Stimulated activated CD8-positive, alpha-beta memory T cell treated with anti-CD3 and anti-CD28 coated beads, Interleukin-2, amount 100 ng/mL, for 48 hours (primary cell): ENCODE data around the gene FOXJ3.

ENCODE experiments used
- DNase-seq, 2 donors: peaks; one replicate each; pipeline ENCODE4 v3.0.0-alpha.2; 2020; ENCODE audit warnings: low read depth in 2 of 2

FOXJ3 gene

DNA sequence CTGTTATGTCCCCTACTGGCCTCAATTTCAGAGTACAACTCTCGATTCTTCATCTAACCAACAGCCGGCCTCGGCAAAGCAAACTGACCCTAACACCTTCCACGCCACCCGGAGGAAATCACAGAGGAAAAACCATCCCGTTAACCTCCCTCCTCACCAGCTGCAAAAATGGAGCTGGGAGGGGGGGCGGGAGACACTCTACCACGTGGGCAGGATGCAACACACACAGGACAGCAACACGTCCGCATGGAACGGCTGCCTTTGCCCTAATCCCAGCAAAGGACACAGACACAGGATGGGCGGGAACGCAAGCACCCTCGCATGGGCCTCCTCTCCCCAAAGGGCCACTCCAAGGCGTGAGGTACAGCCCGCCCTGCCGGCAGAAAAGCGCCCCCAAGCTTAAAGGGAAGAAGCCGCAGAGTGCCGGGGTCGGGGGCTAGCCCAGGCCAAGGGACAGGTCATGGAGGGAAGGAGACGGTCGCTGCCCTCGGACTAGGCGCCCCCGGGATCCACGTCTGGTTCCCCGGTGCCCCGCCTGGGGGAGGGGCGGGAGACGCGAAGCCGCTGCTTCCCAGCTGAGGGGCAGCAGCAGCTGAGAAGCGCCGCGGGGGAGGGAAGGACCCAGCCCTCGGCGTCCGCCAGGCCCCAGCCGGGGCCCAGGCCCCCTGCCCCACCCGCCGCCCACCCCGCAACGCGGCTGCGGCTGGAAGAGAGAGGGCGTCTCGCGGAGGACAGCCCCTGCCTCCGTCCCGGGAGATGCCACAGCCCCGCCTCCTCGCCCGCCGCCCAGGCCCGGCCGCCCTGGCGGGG lies 590 bp downstream of the FOXJ3 start:
- peak; percentile 10 to 31 for DNase-seq

DNA sequence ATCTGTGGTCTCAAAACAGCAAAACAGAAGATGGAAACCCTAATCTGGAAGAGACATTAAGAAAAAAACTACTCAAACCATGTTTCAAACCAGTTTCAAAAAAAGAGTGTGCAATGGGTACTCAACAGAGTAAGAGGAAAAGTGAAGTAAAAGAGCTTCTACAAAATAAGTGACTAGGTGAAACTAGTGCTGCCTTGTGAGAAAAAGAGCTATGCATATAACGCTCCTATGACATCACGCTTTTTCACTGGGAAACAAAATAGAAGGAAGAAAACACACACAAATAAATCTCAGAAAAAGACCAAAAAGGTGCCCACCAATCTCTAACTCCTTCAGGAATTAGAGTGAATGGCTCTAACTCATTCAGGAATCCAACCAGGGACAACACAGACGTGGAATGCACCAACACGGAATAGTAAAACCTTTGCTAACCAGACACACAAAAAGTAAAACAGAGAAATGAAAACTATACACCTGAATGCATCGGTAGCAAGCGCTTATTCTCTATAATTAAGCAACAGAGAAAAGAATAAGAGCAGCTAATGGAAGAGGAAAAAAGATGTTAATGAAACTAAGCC lies 1.3 kb downstream of the FOXJ3 start:
- DNase-seq = no peak

DNA sequence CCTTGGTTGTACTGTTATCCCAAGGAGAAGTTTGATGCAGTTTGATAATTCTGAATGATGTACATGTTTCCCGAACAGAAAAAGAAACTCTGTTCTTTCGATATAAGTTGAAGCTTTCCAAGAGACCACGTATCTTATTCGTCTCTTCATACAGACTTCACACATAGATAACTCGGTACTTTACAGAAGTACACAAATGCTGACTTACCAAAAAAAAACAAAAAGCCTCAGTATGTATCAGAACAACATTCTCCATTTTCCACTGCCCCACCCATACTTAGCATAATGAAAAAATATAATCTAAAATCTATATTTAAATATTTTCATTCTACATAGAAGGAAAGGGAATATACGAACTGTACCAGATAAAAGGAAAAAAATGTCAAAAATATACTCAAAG lies 2.2 kb downstream of the FOXJ3 start:
- DNase-seq = no peak

DNA sequence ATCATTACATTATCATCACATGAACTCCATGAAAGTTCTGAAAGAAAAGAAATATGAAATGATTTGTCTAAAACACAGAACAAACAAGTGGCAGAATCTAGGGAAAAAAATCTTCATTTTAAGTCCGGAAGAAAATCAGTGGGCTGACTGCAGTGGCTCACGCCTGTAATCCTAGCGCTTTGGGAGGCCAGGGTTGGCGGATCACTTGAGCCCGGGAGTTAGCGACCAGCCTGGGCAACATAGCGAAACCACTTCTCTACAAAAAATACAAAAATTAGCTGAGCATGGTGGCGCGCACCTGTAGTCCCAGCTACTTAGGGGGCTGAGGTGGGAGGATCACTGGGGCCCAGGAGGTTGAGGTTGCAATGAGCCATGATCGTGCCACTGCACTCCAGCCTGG lies 4.8 kb downstream of the FOXJ3 start:
- no peak for DNase-seq

DNA sequence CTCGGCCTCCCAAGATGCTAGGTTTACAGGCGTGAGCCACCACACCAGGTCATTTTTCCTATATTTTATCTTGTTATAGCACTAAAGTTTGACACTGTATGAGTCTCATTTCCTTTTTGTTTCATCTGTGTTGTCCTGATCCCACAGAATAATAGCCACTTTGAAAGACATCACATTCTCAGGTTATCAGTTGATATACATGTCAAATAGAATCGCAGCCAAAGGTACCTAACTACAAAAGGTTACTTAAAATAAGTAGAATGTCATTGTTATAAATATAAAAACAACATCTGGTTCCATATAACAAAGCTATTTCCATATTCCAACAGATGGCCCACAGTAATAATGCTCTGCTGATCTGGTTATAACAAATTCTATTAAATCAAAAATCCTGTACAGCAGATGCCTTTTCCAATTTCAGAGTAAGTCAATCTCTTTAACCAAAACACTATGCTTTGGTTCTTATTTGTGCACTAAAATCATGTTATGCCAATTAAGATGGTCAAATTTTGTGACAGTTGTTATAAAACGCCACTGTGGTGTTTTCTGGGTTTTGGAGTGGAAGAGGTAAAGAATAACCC lies 6.0 kb downstream of the FOXJ3 start:
- no peak for DNase-seq

DNA sequence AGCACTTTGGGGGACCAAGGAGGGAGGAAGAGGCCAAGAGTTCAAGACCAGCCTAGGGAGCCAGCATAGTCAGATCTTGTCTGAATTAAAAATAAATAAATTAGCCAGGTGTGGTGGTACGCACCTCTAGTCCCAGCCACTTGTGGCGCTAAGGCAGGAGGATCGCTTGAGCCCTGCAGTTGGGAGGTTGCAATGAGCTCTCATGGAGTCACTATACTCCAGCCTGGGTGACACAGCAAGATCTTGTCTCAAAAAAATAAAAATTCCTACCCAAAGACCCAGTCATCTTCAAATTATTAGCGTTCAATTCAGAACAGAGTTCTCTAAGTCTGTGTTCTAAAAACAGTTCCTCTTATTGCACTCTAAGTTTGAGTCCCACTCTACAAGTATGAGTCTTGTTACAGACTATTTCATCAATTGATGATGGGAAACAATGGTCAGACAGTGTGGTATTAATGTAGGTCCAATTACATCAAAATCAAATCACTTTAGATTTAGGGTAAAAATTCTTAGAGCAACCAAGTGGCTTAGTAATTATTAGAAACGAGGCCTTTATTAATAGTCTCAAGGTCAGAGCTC lies 6.9 kb downstream of the FOXJ3 start:
- no peak for DNase-seq

DNA sequence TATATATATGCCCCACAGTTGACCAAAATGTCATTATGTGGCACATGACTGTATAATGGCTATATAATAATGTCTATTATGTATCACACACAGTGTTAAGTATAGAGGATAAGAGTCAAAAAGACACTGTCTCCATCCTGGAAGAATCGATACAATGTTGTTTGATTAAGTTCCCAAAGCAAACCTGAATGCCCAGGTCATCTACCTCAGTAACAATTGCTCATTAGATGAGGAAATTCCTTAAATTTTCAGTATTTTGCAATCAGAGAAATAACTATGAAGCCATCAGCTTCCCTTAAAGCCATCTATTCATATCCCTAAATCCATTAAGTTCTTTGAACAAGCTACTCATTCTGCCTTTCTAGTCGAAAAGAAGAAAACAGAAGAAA lies 10.0 kb downstream of the FOXJ3 start:
- no peak for DNase-seq

DNA sequence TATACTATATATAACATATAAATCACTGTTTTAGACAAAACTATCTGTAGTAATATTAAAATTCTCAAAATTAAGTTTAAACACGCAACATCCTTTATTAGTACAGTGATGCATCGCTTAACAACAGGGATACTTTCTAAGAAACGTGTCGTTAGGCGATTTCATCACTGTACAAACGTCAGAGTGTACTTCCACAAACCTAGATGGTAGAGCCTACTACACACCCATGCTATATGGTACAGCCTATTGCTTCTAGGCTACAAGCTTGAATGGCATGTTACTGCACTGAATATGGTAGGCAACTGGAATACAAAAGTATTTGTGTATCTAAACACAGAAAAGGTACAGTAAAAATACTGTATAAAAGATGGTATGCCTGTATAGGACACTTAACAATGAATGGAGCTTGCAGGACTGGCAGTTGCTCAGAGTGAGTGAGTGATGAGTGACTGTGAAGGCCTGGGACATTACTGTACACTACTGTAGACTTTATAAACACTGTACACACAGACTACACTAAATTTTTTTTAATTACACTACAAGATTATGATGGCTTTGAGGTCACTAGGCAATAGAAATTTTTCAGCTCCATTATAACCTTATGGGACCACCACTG lies 10.5 kb downstream of the FOXJ3 start:
- no peak for DNase-seq

DNA sequence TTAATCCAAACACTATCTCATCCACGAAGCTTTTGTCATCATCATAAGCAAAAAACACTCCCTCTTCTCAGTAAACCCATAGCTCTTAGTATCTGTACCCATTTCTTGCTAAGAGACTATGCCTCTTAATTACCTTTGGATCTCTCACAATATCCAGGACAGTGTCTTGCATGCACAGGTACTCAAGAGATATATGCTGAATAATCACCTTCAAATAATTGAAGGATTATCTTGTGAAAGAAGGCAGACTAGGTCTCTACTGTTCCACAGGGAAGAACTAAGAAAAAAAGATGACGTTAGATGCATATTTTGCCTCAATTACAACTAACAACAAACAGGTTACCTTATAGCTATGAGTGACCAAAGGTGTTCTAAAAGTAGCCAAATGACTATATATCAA lies 11.5 kb downstream of the FOXJ3 start:
- no peak for DNase-seq

DNA sequence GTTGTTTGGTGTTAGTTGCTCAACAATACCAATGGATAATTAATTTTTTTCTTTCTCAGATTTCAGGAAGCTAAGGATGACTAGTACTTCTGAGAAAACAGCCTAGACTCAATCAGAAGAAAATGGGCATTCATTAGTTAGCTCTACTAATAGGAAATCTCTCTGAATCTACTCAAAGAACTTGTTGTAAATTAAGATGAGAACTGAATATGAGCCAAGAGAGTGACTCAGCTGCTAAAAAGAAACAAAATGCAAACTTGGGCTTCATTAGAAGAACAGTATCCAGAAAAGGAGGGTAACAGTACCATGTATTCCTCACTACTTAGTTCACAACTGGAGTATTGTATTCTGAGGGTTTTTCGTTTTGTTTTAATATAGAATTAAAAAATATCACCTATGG lies 12.5 kb downstream of the FOXJ3 start:
- no peak for DNase-seq

DNA sequence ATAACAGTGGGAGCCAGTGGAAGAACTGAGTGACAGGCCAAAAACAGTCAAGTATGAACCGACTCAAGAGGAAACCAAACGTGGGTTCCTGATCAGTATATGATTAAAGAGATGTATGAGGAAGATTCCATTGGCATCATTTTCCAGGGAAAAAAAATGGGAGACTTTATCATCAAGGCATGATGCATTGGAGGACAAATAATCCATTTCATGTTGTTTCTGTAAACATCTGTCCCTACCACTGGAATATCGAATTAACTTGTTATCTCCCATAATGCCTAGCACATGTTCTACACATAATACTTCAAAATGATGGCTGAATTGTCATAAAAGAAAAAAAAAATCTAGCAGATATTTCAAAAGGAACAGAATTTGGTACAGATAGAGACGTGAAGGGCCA lies 13.3 kb downstream of the FOXJ3 start:
- DNase-seq = no peak

DNA sequence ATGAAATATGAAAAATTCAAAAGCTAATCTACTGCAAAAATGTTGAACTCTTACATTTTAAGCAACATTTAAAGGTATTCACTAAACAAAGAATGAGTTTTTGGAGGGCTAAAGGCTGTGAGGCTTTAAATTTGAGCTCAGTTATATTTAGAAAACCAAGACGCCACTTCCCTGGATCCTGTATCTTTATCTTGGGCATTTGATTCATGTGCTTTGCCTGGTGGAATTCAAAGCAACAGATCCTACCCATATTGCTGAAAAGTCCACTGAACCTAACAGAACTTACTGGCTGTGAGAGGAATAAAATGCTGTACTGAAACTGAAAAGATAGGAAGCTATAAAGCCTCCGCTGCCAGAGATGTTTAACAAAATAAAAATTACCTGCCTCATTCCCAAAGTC lies 14.3 kb downstream of the FOXJ3 start:
- no peak for DNase-seq

DNA sequence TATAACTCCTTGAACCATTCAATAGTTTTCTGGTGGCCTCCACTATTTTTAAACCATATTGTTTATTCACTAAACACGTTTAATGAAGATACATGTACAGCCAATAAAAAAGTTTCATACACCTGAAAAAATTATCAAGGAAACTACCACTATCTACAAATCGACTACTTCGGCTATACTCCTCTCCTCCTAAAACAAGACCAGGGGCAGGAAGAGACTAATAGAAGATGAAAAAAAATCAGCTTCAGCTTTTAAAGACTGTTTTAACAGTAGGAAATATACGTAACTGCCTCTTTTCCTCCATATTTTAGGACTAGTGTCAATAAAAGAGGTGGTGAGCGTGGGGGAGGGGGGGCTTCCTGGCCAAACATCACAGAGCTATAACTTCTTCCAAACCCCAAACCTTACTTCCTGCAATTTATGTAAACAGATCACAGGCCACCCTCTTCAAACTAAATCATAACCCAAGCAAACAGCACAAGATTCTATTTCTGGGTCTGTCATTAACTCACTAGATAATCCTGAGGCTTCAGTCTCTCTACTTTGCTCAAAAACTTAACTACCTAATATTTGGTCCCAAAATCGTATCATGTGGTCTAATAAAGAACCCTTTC lies 15.1 kb downstream of the FOXJ3 start:
- no peak for DNase-seq

DNA sequence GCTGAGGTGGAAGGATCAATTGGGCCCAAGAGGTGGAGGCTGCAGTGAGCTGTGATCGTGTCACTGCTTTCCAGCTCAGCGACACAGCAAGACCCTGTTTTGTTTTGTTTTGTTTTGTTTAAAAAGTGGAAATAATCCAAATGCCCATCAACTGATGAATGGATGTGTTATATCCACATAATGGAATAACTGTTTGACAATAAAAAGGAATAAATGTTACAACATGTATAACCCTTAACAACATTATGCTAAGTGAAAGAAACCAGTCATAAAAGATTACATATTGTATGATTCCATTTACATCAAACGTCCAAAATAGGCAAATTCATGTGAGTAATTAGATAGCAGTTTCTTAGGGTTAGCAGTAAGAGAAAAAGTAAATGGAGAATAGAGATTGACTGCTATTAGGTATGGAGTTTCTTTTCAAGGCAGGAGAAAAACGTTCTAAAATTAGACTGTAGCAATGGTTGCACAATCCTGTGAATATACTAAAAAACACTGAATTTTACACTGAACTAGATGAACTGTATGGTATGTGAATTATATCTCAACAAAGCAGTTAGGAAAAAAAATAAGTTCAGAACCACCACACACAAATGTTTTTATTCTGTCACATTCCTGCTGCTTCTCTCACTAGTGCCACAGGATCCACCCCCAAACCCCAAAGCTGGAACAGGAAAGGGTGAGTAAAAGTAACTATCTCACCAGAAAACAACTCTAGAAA lies 15.7 kb downstream of the FOXJ3 start:
- no peak for DNase-seq

DNA sequence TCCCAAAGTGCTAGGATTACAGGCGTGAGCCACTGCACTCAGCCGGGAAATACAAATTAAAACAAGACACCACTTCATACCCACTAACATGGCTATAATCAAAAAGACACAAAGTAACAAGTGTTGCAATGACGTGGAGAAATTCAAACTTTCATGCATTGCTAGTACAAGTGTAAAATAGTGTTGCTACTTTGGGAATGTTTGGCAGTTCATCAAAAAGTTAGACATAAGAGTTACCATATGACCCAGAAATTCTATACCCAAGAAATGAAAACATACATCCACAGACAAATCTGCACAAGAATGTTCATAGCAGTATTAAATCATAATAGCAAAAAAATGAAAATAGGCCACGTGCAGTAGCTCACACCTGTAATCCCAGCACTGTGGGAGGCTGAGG lies 16.4 kb downstream of the FOXJ3 start:
- DNase-seq = no peak

DNA sequence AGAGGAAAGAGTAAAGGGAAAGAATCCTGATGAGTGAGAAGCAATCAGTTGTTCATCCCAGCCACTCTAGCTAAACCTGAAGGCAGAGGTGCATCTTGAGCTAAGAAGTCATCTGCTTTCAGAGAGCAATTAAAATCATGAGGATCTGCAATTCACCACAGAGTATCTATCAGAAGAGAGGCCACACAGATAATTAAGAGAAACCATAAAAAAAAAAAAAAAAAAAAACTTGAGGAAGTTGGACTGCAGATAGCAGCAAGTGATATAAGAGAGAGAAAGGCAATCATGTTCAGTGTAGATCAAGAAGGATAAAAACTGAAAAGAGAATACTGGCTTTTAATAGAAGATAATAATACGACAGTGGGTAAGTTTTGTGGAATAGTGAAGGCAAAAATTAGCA lies 17.7 kb downstream of the FOXJ3 start:
- DNase-seq = no peak

DNA sequence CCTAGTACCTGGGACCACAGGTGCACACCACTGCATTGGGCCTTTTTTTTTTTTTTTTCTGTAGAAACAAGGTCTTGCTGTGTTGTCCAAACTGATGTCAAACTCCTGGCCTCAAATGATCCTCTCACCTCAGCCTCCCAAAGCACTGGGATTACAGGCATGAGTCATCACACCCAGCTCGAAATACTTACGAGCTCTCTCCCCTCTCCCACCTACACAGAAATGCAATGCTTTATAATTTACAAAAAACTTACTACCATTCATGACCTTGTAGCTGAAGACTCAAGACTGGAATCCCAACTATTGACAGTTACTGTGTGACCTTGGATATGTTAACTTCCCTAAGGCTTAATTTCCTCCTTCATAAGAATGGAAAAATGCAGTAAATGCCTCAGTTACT lies 18.7 kb downstream of the FOXJ3 start:
- no peak for DNase-seq

DNA sequence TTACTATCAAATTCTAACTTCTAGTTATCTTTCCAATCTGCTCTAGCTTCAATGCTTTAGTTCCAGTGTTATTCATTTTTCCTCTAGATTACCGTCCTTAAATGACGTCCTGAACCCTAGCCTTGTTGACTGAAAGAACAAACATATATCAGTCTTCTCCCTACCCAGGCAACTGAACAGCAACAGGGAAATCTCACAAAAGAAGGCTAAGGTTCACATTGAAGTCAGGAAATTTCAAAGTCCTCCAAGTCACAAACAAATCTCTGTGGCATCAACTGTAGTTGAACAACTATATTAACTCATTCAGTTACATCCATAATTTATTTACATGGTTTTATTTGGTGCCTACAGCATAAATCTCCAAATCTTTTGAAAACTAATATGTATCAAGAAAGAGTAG lies 19.5 kb downstream of the FOXJ3 start:
- no peak for DNase-seq

DNA sequence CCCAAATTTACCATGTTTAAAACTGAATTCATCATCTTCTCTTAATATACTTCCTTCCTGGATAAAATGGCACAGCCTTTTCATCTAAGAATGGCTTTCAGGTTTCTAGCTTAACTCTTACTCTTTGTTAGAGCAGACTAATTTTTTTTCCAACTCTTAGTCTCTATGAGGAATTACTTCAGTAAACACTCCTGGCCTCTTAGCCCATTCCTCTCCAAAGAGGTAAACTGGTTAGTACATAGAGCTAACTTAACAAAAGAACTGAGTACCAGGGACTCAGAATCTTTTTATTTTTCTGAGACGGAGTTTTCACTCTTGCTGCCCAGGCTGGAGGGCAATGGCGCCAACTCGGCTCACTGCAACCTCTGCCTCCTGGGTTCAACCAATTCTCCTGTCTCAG lies 21.1 kb downstream of the FOXJ3 start:
- no peak for DNase-seq

DNA sequence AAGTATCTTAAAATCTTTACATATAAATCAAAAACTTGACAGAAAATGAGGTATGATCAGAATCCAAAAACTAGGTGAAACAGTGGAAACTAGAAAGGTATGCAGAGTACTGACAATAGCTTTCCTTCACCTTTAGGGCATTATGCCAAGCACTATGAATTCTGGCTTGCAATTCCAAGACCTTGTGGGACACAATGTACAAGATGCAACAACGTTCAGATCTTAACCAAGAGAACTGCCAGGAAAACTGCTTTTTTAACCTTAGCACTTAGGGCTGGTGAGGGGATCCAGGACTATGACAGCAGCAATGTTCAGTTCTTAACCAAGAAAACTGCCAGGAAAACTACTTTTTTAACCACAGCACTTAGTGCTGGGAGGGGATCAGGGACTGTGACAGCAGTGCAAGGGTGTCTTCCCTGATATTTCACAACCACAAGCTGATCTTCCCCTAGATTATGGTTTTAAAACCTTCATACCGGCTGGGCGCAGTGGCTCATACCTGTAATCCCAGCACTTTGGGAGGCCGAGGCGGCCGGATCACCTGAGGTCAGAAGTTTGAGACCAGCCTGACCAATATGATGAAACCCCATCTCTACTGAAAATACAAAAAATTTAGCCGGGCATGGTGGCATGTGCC lies 22.3 kb downstream of the FOXJ3 start:
- no peak for DNase-seq

DNA sequence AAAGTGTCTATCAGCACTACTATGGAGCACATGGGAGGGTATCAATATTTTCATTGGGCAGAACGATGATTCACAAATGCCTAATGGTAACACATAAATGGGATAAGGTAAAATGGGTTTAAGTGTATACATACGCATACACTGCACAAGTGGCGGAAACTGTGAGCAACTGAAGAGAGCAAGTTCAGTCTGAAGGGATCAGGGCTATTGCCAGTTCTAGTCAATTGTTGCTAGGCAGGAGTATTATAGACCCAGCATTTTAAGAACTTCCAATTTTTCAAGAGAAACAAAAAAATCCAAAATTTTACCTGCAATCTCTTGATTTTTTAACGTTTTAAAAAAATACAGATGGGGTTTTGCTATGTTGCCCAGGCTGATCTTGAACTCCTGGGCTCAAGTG lies 23.1 kb downstream of the FOXJ3 start:
- no peak for DNase-seq
